BLaER1 treated with 17β-estradiol and CSF1 and Interleukin-3, amounts not matched to agents 10 nM and 100 nM (cell line): ENCODE data around the gene TRDN.

ENCODE experiments used
- H3K27ac ChIP-seq, 11 experiments: shearing (Covaris generic); formaldehyde crosslinking; 2 replicates each; pipeline ENCODE4 v1.8.1; 2022
- H3K27me3 ChIP-seq, 11 experiments: shearing (Covaris generic); formaldehyde crosslinking; 2 replicates each; pipeline ENCODE4 v1.8.1; 2022
- H3K36me3 ChIP-seq, 11 experiments: shearing (Covaris generic); formaldehyde crosslinking; 2 replicates each; pipeline ENCODE4 v1.8.1; 2022
- H3K4me1 ChIP-seq, 10 experiments: shearing (Covaris generic); formaldehyde crosslinking; 2 replicates each; pipeline ENCODE4 v1.8.1; 2022
- H3K4me2 ChIP-seq, 11 experiments: shearing (Covaris generic); formaldehyde crosslinking; 2 replicates each; pipeline ENCODE4 v1.8.1; 2022
- H3K4me3 ChIP-seq, 10 experiments: shearing (Covaris generic); formaldehyde crosslinking; 2 replicates each; pipeline ENCODE4 v1.8.1; 2022
- H3K9ac ChIP-seq, 11 experiments: shearing (Covaris generic); formaldehyde crosslinking; 2 replicates each; pipeline ENCODE4 v1.8.1; 2022
- H3K9me3 ChIP-seq, 11 experiments: shearing (Covaris generic); formaldehyde crosslinking; replicated peaks in 1 of 11; 2 replicates each; pipeline ENCODE4 v1.8.1; 2022
- H4K20me1 ChIP-seq, 11 experiments: shearing (Covaris generic); formaldehyde crosslinking; 2 replicates each; pipeline ENCODE4 v1.8.1; 2022
- Cebpa-rat ChIP-seq, 11 experiments: shearing (Covaris generic); IDR thresholded peaks; 2 replicates each; pipeline ENCODE4 v1.8.1; 2022

TRDN gene

DNA sequence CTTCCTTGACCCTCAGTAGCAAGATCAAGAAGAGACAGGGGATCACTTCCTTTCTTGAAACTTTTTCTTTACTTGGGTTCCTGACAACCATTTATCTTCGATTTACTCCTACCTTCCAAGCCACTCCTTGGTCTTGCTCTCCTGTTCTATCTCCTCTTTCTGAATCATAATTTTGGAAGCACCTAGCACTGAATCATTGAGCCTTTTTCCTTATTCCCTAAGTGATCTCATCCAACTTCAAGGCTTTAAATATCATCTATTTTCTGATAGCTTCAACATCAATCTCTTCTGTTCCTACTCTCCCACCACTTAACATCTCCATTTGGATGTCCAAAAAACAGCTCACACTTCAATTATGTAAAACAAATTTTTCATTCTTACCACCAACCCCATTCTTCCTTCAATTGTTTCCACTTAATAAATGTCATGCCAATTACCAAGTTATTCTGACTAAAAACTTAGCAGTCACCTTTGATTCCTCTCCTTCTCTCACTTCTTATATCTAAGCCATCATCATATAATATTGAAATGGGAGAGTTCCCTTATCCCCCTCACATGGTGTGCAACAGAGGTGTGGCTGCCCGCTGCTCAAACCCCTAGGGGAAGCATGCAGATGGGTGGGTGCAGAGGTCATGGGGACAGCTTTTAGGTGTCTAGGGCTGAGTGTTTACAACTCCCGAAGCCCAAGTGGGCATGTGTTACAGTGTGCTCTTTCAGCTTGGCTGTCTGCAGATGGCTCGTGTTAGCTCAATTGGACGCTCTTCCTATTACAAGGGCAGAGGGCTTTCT lies 23.4 kb upstream of the TRDN start:
- Histone ChIP-seq H3K9me3 (no peaks in the 10 kb centered on the region), H3K4me3 (no peak overlapping the region), H3K4me2 (no peak overlapping the region), H3K9ac (no peak overlapping the region), H3K27ac (no peak overlapping the region), H3K36me3 (no peaks in the 10 kb centered on the region), H4K20me1 (no peaks in the 10 kb centered on the region), H3K4me1 (no peaks in the 10 kb centered on the region), H3K27me3 (no peaks in the 10 kb centered on the region)
- no peak for TF ChIP-seq Cebpa-rat (IDR thresholded peaks at IDR 0.05)

DNA sequence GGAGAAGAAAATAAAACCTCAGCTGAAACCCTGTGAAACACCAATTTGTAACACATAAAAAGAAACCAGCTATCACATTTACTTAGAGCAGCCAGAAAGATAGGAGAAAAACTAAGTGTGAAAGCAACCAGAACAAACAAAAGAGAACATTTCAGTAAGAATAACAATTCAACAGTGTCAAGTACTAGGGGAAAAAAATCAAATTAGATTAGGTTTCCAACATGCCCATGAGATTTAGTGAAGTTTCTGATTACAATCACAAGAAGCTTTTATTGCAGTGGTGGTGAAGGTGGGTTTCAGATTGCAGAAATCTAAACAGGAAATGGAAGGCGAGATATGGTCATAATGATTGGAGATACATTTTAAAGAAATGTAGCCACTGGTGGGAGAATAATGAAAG lies 22.1 kb upstream of the TRDN start:
- Histone ChIP-seq H3K4me3 (no peak overlapping the region), H3K4me1 (no peaks in the 10 kb centered on the region), H3K9me3 (no peaks in the 10 kb centered on the region), H4K20me1 (no peaks in the 10 kb centered on the region), H3K27ac (no peak overlapping the region), H3K36me3 (no peaks in the 10 kb centered on the region), H3K9ac (no peak overlapping the region), H3K4me2 (no peak overlapping the region), H3K27me3 (no peaks in the 10 kb centered on the region)
- no peak for TF ChIP-seq Cebpa-rat (IDR thresholded peaks at IDR 0.05)

DNA sequence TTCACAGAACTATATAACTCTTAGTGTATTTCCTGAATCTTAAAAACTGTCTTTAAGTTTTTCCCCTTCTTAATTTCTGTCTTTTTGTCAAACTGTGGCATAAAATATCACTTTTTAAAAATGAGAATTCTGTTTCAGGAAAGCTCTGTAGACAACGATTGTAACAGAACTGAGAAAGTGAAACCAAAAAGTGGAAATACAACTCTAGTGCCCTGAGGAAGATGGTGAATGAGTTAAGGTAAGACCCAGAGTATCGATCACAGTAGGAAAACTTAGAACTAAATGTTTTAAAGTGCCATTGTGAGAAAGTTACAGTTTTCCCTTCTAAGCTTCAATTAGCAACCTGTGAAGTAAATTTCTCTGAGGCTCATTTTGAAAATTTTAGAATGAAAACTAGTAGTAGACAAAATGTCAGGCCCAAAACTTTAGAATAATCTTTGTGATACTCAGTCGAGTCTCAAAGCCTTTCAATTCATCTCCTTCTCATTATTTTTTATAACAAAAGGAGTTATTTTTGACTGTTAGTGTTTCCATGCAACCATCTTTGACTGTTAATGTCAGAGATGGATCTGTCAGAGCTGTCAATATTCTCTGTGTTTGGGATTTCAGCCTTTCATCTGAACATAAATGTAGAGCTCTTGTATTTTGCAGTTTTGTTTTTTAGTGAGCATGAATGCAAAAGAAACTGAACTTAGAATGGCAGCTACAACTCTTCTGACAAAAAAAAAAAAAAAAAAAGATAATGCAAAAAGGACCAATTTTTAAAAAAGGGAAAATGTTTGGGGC lies 19.0 kb upstream of the TRDN start:
- no peak overlapping the region for H3K9ac ChIP-seq
- no peaks in the 10 kb centered on the region for H3K36me3 ChIP-seq
- no peaks in the 10 kb centered on the region for H3K9me3 ChIP-seq
- no peaks in the 10 kb centered on the region for H4K20me1 ChIP-seq
- no peak for TF ChIP-seq Cebpa-rat (IDR thresholded peaks at IDR 0.05)
- H3K4me3 ChIP-seq: no peak overlapping the region
- no peak overlapping the region for H3K27ac ChIP-seq
- no peaks in the 10 kb centered on the region for H3K4me1 ChIP-seq
- no peaks in the 10 kb centered on the region for H3K27me3 ChIP-seq
- peak overlapping the region in 7 of 11 experiments; percentile 8 to 45 (median 18); a peak in 8 of 22 replicates for H3K4me2 ChIP-seq

DNA sequence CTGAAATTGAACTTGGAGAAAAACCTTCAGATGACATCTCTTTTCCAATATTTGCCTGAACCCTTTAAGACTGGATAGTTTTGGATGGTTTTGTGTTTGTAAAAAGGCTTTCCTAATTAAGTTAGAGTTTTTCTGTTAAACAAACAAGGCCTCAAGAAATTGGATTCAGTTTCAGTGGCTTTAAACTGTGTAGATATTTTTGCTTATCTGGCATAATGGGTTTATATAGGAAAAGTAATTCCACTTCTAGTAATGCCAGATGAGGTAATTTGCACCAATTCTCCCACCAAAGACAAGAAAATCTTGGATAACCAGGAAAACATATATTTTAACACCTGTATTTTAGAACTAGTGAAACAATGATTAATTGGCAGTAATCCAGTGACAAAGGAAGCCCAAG lies 12.0 kb upstream of the TRDN start:
- H3K36me3 ChIP-seq: no peaks in the 10 kb centered on the region
- peaks cover 0 to 5% (median 0%) of the 10 kb centered on the region in 11 experiments; a peak in 2 of 22 replicates for H3K9me3 ChIP-seq
- no peak overlapping the region for H3K9ac ChIP-seq
- no peak overlapping the region for H3K4me3 ChIP-seq
- H3K4me1 ChIP-seq: no peaks in the 10 kb centered on the region
- H3K4me2 ChIP-seq: no peak overlapping the region
- H3K27ac ChIP-seq: no peak overlapping the region
- H3K27me3 ChIP-seq: no peaks in the 10 kb centered on the region
- H4K20me1 ChIP-seq: no peaks in the 10 kb centered on the region
- no peak for TF ChIP-seq Cebpa-rat (IDR thresholded peaks at IDR 0.05)

DNA sequence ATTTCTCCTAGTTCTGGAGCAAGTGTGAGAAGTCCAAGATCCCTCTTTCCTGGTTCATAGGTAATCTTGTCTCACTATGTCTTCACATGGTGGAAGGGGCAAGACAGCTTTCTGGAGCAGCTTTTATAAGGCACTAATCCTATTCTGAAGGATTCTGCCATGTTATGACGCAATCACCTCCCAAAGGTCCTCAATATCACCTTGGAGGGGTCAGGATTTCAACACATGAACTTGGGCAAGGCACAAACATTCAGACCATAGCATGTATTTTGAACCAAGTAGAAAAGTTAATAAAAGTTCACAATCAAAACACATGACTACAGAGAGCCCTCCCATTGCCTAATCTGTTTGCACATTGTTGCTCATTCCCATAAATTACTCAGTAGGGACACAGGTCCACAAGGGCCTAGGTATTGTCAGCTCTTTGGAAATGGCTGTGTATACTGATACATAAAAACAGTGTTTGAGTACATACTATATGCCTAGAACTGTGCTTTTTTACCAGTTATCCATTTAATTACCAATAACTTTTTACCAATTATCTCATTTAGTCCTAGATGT lies 11.3 kb upstream of the TRDN start:
- peak in 3 of 11 experiments; percentile 33 to 77 (median 62); a peak in 6 of 22 replicates for TF ChIP-seq Cebpa-rat (IDR thresholded peaks at IDR 0.05)
- no peaks in the 10 kb centered on the region for H3K27me3 ChIP-seq
- no peak overlapping the region for H3K9ac ChIP-seq
- H3K4me3 ChIP-seq: no peak overlapping the region
- H3K4me1 ChIP-seq: no peaks in the 10 kb centered on the region
- no peak overlapping the region for H3K4me2 ChIP-seq
- H3K9me3 ChIP-seq: peaks cover 0 to 5% (median 0%) of the 10 kb centered on the region in 11 experiments; a peak in 2 of 22 replicates
- no peaks in the 10 kb centered on the region for H4K20me1 ChIP-seq
- no peak overlapping the region for H3K27ac ChIP-seq
- no peaks in the 10 kb centered on the region for H3K36me3 ChIP-seq

DNA sequence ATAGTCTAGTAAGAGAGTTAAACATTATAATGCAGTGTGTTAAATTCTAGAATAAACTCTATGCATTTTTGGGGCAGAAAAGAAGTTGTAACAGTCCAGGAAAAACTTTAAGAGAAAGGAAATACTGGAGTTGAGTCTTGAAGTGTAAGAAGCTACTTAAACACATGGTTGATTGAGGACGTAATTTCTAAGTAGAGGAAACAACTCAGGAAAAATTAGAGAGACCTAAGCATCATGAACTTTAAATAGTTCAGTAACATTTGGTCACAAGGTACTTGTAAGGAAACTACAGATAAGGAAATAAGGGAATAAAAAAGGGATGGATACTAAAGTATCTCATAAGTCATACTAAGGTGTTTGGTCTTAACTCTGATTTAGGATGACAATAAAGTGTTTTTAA lies 4.7 kb upstream of the TRDN start:
- Histone ChIP-seq H3K9ac (no peak overlapping the region), H3K9me3 (no peaks in the 10 kb centered on the region), H4K20me1 (no peaks in the 10 kb centered on the region), H3K4me2 (no peak overlapping the region), H3K36me3 (no peaks in the 10 kb centered on the region), H3K4me1 (no peaks in the 10 kb centered on the region), H3K27ac (no peak overlapping the region), H3K4me3 (no peak overlapping the region), H3K27me3 (no peaks in the 10 kb centered on the region)
- no peak for TF ChIP-seq Cebpa-rat (IDR thresholded peaks at IDR 0.05)

DNA sequence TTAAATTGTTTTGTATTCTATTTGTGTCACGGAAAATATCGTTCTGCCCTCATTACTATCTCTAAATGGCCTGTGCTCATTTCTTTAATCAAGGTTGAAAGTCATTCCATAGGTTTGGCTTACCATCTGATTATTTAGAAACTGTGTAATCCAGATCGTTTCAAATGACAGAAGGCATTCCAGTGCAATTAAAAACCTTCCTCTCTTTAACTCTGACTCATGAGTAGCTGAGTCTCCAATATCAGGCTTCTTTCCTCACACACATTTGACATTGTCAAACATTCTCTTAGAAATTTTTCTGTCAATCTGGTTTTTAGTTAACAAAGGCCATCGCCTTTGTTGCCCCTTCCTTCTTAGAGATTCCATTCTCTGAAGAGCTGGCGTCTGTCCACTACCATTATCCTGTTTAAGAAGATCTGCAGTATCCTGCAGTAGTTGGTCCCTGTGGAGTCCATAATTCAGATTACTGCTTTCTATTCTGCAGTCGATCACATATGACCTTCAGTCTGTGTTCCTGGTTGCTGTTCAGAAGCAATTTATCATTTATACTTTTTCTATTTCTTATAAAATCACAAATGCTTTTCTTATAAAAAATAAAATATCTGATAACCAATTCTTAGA lies 3.9 kb upstream of the TRDN start:
- Histone ChIP-seq H3K27me3 (no peaks in the 10 kb centered on the region), H4K20me1 (no peaks in the 10 kb centered on the region), H3K4me1 (no peaks in the 10 kb centered on the region), H3K36me3 (no peaks in the 10 kb centered on the region), H3K27ac (no peak overlapping the region), H3K4me2 (no peak overlapping the region), H3K9ac (no peak overlapping the region), H3K9me3 (no peaks in the 10 kb centered on the region), H3K4me3 (no peak overlapping the region)
- TF ChIP-seq Cebpa-rat (IDR thresholded peaks at IDR 0.05): no peak

DNA sequence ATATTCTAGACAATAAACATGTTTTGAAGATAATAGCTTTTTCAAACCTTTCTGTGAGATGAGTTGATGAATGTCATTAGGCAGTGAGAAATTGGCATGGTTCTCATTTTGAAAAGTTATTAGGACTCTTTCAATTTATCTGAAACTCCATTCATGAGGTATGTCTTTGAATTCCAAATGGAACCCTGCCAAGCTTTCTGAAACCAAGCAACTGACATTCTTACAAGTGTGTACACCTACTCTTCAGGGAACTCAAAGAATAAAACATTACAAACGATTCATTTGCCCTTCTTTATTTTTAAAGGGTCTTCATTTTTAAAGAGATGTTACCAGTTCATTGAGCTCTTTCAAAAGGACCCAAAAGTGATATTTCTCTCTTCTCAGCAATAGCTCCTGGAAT lies 2.1 kb upstream of the TRDN start:
- no peak overlapping the region for H3K4me2 ChIP-seq
- no peak overlapping the region for H3K9ac ChIP-seq
- no peak for TF ChIP-seq Cebpa-rat (IDR thresholded peaks at IDR 0.05)
- H3K27me3 ChIP-seq: no peaks in the 10 kb centered on the region
- H3K9me3 ChIP-seq: no peaks in the 10 kb centered on the region
- H3K27ac ChIP-seq: no peak overlapping the region
- no peak overlapping the region for H3K4me3 ChIP-seq
- no peaks in the 10 kb centered on the region for H4K20me1 ChIP-seq
- no peaks in the 10 kb centered on the region for H3K36me3 ChIP-seq
- H3K4me1 ChIP-seq: no peaks in the 10 kb centered on the region

DNA sequence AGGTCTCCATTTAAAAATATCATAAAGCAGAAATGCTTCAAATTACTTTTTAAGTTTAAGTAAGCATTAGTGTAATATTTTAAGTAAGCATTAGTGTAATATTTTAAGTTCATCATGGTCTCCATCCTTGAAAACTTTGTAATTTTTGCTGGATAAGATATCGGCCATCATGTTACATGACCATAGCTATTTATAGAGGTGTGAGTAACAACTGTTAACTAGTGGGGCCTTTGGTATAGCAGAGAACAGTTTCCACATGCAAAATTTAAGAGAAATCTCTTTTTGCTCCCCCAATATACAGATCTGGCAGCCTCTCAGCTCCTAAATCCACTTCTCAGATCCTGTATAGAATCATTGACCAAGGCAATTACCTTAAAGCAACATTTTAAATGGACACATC lies 468 bp downstream of the TRDN start:
- TF ChIP-seq Cebpa-rat (IDR thresholded peaks at IDR 0.05): no peak
- H3K27ac ChIP-seq: no peak overlapping the region
- H3K36me3 ChIP-seq: no peaks in the 10 kb centered on the region
- H3K4me1 ChIP-seq: no peaks in the 10 kb centered on the region
- no peak overlapping the region for H3K9ac ChIP-seq
- no peaks in the 10 kb centered on the region for H3K27me3 ChIP-seq
- H4K20me1 ChIP-seq: no peaks in the 10 kb centered on the region
- no peaks in the 10 kb centered on the region for H3K9me3 ChIP-seq
- no peak overlapping the region for H3K4me2 ChIP-seq
- H3K4me3 ChIP-seq: no peak overlapping the region
